HG02852 (cell line): ENCODE results near the gene KPNA6.
"Not testable (repeated sequence)": the region's sequence is repeated elsewhere in the genome, so short reads cannot be mapped to it uniquely, and the experiment has no call there.

Experiments
- ATAC-seq: cut with Tn5 transposase; IDR thresholded peaks from one replicate; pipeline ENCODE4 v1.9.1; 2021; ENCODE audit warnings: mild to moderate bottlenecking, moderate library complexity; ENCODE audit not compliant: unreplicated experiment

The KPNA6 gene

DNA sequence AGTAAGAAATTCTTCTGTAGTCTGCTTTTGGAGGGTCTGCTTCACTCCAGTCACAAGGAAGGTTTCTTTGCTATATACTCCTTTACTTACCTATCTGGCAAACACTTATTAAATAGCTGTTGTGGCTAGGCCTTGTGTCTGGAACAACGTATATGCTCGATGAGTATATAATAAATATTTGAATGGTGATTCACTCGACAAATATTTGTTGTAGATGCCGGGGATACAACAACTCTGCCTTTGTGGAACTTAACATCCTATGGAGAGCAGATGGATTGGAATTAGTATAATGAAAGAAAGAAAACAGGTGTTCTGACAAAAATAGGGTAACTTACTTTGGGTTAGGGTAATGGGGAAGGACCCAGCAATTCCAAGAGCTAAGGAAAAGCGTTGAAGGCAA is 31.1 kb downstream of the KPNA6 start:
- no peak for ATAC-seq

DNA sequence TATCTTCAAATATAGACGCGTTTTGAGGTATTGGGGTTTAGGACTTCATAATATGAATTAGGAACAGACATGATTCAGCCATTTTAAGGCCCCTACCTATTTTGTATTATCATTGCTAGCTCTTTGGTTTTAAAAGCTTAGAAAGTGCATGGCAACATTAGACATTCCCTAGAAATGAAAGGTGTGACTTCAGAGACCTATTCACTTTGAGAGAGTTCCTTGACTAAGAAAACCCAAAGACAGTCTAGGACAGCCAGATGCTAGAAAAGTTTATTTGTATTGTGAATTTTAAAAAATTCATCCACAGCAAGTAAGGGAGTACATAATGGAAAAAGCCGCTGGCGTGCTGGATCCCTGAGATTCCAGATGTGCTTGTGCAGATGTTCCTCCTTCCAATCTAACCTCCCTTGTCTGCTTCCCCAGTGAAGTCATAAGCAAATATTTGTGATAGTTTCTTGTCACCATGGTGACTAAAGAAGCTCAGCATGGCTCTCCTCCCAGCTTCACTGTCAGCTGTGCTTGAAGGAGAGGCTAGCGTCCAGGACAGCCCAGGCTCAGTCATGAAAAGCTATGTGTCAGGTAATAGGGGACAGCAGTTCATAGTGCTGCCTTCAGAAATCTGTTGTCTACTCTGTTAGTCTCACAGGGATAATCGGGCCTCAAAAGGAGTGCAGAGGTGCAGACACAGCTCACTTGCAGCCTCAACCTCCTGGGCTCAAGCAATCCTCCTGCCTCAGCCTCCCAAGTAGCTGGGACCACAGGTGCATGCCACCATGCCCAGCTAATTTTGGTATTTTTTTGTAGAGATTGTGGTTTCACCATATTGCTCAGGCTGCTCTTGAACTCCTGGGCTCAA is 34.8 kb downstream of the KPNA6 start:
- ATAC-seq: no peak

GRCh38 chr1:32143302-32143695 is 35.4 kb downstream of the KPNA6 start:
- ATAC-seq: not testable (repeated sequence)

DNA sequence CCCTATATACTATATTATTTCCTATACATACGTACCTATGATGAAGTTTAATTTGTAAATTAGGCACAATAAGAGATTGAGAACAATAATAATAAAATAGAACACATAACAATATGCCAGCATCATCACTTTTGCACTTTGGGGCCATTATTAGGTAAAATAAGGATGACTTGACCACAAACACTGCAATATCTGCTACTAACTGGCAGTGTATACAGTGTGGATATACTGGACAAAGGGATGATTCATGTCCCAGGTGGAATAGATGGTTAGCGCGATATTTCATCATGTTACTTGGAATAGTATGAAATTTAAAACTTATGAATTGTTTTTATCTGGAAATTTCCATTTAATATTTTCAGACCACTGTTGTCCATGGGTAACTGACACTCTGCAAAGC is 36.2 kb downstream of the KPNA6 start:
- ATAC-seq: no peak

DNA sequence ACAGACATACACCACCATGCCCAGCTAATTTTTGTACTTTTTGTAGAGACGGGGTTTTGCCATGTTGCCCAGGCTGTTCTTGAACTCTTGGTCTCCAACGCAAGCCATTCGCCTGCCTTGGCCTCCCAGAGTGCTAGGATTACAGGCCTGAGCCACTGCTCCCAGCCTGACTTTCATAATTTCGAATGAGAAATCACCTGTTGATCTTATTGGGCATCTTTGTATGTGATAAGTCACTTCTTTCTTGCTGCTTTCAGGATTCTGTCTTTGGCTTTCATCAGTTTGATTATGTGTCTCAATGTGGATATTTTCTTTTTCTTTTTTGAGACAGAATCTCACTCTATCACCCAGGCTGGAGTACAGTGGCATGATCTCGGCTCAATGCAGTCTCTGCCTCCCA is 39.9 kb downstream of the KPNA6 start:
- not testable (repeated sequence) for ATAC-seq

GRCh38 chr1:32150847-32151246 is 43.0 kb downstream of the KPNA6 start:
- no peak for ATAC-seq

DNA sequence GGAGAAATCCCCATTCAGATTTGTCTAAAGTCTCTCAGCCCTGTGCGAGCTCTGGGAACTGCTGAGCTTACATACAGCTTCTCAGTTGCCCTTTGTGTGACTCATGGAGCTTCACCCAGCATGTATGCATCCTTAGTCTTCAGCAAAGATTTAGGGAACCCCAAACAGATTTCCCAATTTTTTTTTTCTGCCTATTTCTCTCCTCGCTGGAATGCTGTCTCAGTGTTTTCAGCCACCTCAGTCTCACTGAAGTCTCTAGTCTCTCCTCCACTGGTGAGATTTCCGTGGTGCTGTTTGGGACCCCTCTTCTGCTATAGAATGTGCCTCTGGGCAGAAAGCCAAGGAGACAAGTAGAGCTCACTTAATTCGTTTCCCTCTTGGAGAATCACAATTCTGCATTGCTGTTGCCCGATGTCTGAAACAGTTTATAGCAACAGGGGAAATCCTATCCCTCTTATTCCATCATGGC is 43.5 kb downstream of the KPNA6 start:
- no peak for ATAC-seq

DNA sequence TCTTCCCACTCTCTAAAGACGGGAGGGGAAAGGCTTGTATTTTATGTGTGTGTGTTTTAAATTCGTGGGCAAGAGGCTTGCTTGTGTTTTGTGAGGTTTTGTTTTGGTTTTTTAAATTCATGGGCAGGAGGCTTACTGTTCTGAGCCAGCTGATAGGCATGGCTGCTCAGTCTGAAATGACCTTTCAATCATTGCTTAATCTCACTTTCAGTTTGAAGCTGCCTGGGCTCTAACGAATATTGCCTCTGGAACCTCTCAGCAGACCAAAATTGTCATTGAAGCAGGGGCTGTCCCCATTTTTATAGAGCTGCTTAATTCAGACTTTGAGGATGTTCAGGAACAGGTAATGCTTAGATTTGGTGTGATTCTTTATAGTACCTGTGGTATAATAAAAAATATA is 51.3 kb downstream of the KPNA6 start:
- ATAC-seq: no peak

GRCh38 chr1:32163405-32163804 is 55.5 kb downstream of the KPNA6 start:
- ATAC-seq: no peak

- not testable (repeated sequence) for ATAC-seq
Observed at GRCh38 chr1:32165633-32166032, 57.8 kb downstream of the KPNA6 start.

DNA sequence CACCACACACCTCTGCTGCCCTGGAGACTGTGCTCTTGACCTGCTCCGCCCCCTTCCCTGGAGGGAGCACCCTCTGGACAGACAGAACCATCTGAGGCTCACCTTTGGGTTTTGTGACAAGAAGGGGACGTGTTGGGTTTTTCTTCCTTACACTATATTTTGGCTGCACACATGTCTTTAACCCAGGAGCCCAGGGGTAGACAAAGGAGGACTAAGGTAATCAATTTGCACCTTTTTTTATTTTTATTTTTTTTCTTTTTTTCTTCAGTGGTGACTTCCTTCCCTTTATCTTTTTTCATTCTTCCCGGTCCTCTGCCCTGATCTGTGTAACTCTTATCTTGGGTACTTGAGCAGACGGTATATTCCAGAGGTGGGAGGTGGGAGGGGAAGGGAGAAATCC is 63.1 kb downstream of the KPNA6 start:
- no peak for ATAC-seq

- ATAC-seq: no peak
Observed at GRCh38 chr1:32172621-32173245, 64.9 kb downstream of the KPNA6 start.

- no peak for ATAC-seq
Observed at GRCh38 chr1:32178380-32179192, 70.7 kb downstream of the KPNA6 start.

- ATAC-seq: no peak
Observed at GRCh38 chr1:32179193-32179442, 71.3 kb downstream of the KPNA6 start.

DNA sequence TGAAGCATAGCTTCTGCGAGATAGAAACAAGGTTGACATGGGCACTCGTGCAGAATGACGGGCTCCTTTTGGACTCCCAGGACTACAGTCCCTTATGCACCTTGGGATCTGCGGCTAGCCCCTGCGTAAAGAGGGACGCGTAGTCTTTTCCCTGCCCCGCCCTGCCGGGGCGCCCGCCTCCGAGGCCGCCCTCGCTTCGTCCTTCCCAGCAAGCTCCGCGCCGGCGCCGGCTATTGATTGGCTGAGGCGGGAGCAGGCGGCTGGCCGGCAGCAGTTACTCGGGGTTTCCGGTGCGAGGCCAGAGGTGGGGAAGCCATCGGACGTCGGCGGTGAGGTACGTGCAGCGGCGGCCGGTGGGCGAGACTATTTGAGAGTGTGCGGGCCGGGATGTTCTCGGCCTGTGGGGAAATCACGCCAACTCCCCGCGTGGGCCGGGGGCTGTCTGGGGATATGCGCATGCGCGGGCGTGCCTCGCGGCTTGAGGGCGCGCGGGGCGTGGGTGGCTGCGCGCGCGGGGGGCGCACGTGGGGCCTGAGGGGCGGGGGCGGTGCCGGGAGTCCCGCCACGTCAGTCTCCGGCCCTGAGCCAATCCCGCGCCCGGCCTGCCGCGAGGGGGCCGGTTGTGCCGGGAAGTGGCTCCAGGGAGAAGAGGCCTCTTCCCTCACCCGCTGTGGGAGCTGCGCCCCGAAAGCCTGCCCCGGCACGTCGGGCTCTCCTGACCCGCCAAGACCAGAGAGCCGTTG is 71.8 kb downstream of the KPNA6 start, which contains the start of gene TXLNA:
Gene TXLNA, plus strand, starts transcription at position 233 of the 743 bp plus-strand sequence. CDS start 671 bp downstream, outside the sequence.
- ATAC-seq: peak; percentile 81

DNA sequence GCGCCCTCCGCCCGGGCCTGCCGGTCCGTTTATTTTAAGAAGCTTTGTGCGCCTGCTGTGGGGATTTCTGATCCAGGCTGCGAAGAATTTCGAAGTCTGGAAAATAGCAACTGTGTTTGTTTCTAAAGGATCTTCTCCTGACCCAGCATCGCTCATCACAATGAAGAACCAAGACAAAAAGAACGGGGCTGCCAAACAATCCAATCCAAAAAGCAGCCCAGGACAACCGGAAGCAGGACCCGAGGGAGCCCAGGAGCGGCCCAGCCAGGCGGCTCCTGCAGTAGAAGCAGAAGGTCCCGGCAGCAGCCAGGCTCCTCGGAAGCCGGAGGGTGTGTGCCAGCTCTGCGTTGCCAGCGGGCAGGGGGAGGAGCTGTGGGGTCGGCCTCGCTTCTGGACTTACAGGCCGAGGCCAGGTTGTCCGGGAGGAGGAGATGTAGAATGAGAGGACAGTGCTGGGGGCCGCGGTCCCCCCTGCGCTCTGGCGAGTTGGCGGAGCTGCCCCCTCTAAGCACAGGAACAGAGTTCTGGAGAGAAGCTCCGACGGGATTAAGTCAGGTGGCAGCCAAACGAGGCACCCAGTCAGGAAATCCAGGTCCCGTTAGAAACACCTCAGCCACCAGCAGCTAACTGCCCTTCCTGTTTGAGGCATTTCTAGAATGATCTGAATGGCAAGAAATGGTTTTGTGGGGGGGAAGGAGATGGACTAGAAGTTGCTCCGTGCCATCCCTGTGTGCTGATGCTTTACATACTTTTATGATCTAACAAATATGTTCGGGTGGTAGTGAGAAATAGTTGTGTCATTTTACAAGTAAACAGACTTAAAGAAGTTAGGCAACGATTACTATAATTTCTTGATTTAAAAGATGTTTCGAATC is 72.6 kb downstream of the KPNA6 start:
- ATAC-seq: no peak

DNA sequence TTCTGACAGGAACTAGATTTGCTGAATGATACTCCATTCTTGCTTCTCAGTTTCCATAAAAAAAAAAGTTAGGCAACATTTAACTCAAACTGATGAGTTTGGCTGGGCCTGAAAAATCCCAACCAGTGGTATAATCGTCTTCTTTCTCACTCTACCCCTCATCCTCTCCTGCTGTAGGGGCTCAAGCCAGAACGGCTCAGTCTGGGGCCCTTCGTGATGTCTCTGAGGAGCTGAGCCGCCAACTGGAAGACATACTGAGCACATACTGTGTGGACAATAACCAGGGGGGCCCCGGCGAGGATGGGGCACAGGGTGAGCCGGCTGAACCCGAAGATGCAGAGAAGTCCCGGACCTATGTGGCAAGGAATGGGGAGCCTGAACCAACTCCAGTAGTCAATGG is 73.2 kb downstream of the KPNA6 start:
- ATAC-seq: no peak

DNA sequence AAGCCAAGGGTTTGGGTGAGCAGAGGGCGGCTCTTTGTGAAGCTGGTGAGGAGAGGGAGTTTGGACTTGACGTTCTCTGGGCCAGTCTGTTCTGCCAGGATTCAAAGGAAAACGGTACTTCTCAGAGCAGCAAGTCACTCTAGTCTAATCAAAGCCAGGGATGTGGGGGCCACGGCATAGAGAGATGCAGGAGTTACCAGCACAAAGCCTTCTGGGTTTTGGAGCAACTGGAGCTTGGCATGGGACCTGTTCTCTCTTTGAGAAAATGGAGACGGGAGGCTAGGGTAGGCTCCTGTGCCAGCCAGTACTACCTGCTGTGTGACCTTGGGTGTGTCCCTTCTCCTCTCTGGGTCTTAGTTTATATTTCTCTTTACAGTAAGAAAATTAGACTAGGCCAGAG is 73.7 kb downstream of the KPNA6 start:
- ATAC-seq: no peak

DNA sequence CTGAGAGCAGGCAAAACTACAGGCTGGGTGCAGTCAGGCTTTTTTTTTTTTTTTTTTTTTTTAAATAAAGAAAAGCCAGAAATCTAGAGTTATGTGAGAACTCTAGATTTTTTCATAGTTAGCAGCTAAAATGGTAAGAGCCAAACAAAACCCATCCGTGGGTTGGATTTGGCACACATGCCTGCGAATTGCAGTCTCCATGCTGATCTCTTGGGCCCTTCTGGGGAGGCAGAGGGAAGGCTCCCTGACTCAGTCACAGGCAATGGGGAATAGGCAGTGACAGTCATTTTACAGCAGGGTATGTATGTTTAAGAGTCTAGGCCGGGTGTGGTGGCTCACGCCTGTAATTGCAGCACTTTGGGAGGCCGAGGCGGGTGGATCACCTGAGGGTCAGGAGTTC is 74.2 kb downstream of the KPNA6 start:
- no peak for ATAC-seq

GRCh38 chr1:32184650-32185049 is 76.8 kb downstream of the KPNA6 start:
- no peak for ATAC-seq
